ENCODE data around the gene SLC29A1.
A peak's percentile ranks its signal among the peaks of the same experiment; 100 is the strongest.

Gene SLC29A1

GRCh38 chr6:44232676-44233566, 9.5 kb downstream of the SLC29A1 start:
- no peak for DNase-seq (ENCODE audit: low read depth)

GRCh38 chr6:44233567-44234100, 10.2 kb downstream of the SLC29A1 start:
- H3K9ac ChIP-seq (ENCODE audit: low read length), result peak overlapping the region; percentile 81
- no peaks in the 10 kb centered on the region for H3K27me3 ChIP-seq (replicated peaks; ENCODE audit: control insufficient read depth, insufficient read depth, low read length)
- H3K36me3 ChIP-seq (ENCODE audit: control insufficient read depth, insufficient read depth, low read length, severe bottlenecking), result peaks cover 36% of the 10 kb centered on the region
- no peak for DNase-seq (ENCODE audit: low read depth)
- H3K9me3 ChIP-seq (ENCODE audit: control insufficient read depth, low read length), result no peaks in the 10 kb centered on the region
- H3K4me3 ChIP-seq (ENCODE audit: low read length), result peak overlapping the region; percentile 23
- peaks cover 75% of the 10 kb centered on the region for H3K4me1 ChIP-seq (ENCODE audit: control insufficient read depth, insufficient read depth, low read length)

More at GRCh38 chr6:44232676-44233566, 9.5 kb downstream of the SLC29A1 start:
- Histone ChIP-seq H3K27me3 (replicated peaks; ENCODE audit: control insufficient read depth, insufficient read depth, low read length) (no peaks in the 10 kb centered on the region), H3K4me3 (ENCODE audit: low read length) (no peak overlapping the region), H3K9me3 (ENCODE audit: control insufficient read depth, low read length) (no peaks in the 10 kb centered on the region), H3K9ac (ENCODE audit: low read length) (peak overlapping the region; percentile 81), H3K4me1 (ENCODE audit: control insufficient read depth, insufficient read depth, low read length) (peaks cover 75% of the 10 kb centered on the region), H3K36me3 (ENCODE audit: control insufficient read depth, insufficient read depth, low read length, severe bottlenecking) (peaks cover 36% of the 10 kb centered on the region)

- DNase-seq (ENCODE audit: low read depth), result peak; percentile 83
- H3K9me3 ChIP-seq (ENCODE audit: control insufficient read depth, low read length), result no peaks in the 10 kb centered on the region
- no peaks in the 10 kb centered on the region for H3K27me3 ChIP-seq (replicated peaks; ENCODE audit: control insufficient read depth, insufficient read depth, low read length)
- H3K4me1 ChIP-seq (ENCODE audit: control insufficient read depth, insufficient read depth, low read length), result peaks cover 68% of the 10 kb centered on the region
- H3K4me3 ChIP-seq (ENCODE audit: low read length), result no peak overlapping the region
- H3K36me3 ChIP-seq (ENCODE audit: control insufficient read depth, insufficient read depth, low read length, severe bottlenecking), result peaks cover 36% of the 10 kb centered on the region
- H3K9ac ChIP-seq (ENCODE audit: low read length), result peak overlapping the region; percentile 81
Measured at GRCh38 chr6:44234101-44235025, 11.0 kb downstream of the SLC29A1 start.

- no peaks in the 10 kb centered on the region for H3K27me3 ChIP-seq (replicated peaks; ENCODE audit: control insufficient read depth, insufficient read depth, low read length)
- H3K4me3 ChIP-seq (ENCODE audit: low read length), result no peak overlapping the region
- no peaks in the 10 kb centered on the region for H3K9me3 ChIP-seq (ENCODE audit: control insufficient read depth, low read length)
- DNase-seq (ENCODE audit: low read depth), result no peak
- H3K4me1 ChIP-seq (ENCODE audit: control insufficient read depth, insufficient read depth, low read length), result peaks cover 59% of the 10 kb centered on the region
- peaks cover 29% of the 10 kb centered on the region for H3K36me3 ChIP-seq (ENCODE audit: control insufficient read depth, insufficient read depth, low read length, severe bottlenecking)
- H3K9ac ChIP-seq (ENCODE audit: low read length), result peak overlapping the region; percentile 81
Measured at GRCh38 chr6:44235269-44235668, 11.9 kb downstream of the SLC29A1 start.

- no peak for DNase-seq (ENCODE audit: low read depth)
- H3K27me3 ChIP-seq (replicated peaks; ENCODE audit: control insufficient read depth, insufficient read depth, low read length), result no peaks in the 10 kb centered on the region
- no peak overlapping the region for H3K4me3 ChIP-seq (ENCODE audit: low read length)
- H3K4me1 ChIP-seq (ENCODE audit: control insufficient read depth, insufficient read depth, low read length), result peaks cover 58% of the 10 kb centered on the region
- H3K9me3 ChIP-seq (ENCODE audit: control insufficient read depth, low read length), result no peaks in the 10 kb centered on the region
- peak overlapping the region; percentile 21 for H3K9ac ChIP-seq (ENCODE audit: low read length)
- peaks cover 24% of the 10 kb centered on the region for H3K36me3 ChIP-seq (ENCODE audit: control insufficient read depth, insufficient read depth, low read length, severe bottlenecking)
Measured at GRCh38 chr6:44235891-44236516, 12.6 kb downstream of the SLC29A1 start.

- peak; percentile 95 for DNase-seq (ENCODE audit: low read depth)
- peak overlapping the region; percentile 68 for H3K9ac ChIP-seq (ENCODE audit: low read length)
- peaks cover 58% of the 10 kb centered on the region for H3K4me1 ChIP-seq (ENCODE audit: control insufficient read depth, insufficient read depth, low read length)
- H3K36me3 ChIP-seq (ENCODE audit: control insufficient read depth, insufficient read depth, low read length, severe bottlenecking), result peaks cover 17% of the 10 kb centered on the region
- no peaks in the 10 kb centered on the region for H3K9me3 ChIP-seq (ENCODE audit: control insufficient read depth, low read length)
- H3K4me3 ChIP-seq (ENCODE audit: low read length), result peak overlapping the region; percentile 79
- H3K27me3 ChIP-seq (replicated peaks; ENCODE audit: control insufficient read depth, insufficient read depth, low read length), result no peaks in the 10 kb centered on the region
Measured at GRCh38 chr6:44237021-44237812, 13.8 kb downstream of the SLC29A1 start.

GRCh38 chr6:44237813-44238433, 14.5 kb downstream of the SLC29A1 start:
- Histone ChIP-seq H3K27me3 (replicated peaks; ENCODE audit: control insufficient read depth, insufficient read depth, low read length) (no peaks in the 10 kb centered on the region), H3K9ac (ENCODE audit: low read length) (peak overlapping the region; percentile 68), H3K4me3 (ENCODE audit: low read length) (peak overlapping the region; percentile 79), H3K4me1 (ENCODE audit: control insufficient read depth, insufficient read depth, low read length) (peaks cover 56% of the 10 kb centered on the region), H3K36me3 (ENCODE audit: control insufficient read depth, insufficient read depth, low read length, severe bottlenecking) (peaks cover 10% of the 10 kb centered on the region), H3K9me3 (ENCODE audit: control insufficient read depth, low read length) (no peaks in the 10 kb centered on the region)
- DNase-seq (ENCODE audit: low read depth), result peak; percentile 94

- Histone ChIP-seq H3K4me3 (ENCODE audit: low read length) (no peak overlapping the region), H3K4me1 (ENCODE audit: control insufficient read depth, insufficient read depth, low read length) (peaks cover 47% of the 10 kb centered on the region), H3K27me3 (replicated peaks; ENCODE audit: control insufficient read depth, insufficient read depth, low read length) (no peaks in the 10 kb centered on the region), H3K9me3 (ENCODE audit: control insufficient read depth, low read length) (no peaks in the 10 kb centered on the region), H3K9ac (ENCODE audit: low read length) (no peak overlapping the region), H3K36me3 (ENCODE audit: control insufficient read depth, insufficient read depth, low read length, severe bottlenecking) (peaks cover 4% of the 10 kb centered on the region)
- DNase-seq (ENCODE audit: low read depth), result no peak
Measured at GRCh38 chr6:44238687-44239350, 15.4 kb downstream of the SLC29A1 start.

- peaks cover 12% of the 10 kb centered on the region for H3K4me1 ChIP-seq (ENCODE audit: control insufficient read depth, insufficient read depth, low read length)
- H3K36me3 ChIP-seq (ENCODE audit: control insufficient read depth, insufficient read depth, low read length, severe bottlenecking), result no peaks in the 10 kb centered on the region
- no peaks in the 10 kb centered on the region for H3K9me3 ChIP-seq (ENCODE audit: control insufficient read depth, low read length)
- no peak for DNase-seq (ENCODE audit: low read depth)
- no peaks in the 10 kb centered on the region for H3K27me3 ChIP-seq (replicated peaks; ENCODE audit: control insufficient read depth, insufficient read depth, low read length)
- no peak overlapping the region for H3K4me3 ChIP-seq (ENCODE audit: low read length)
- no peak overlapping the region for H3K9ac ChIP-seq (ENCODE audit: low read length)
Measured at GRCh38 chr6:44243345-44243744, 19.9 kb downstream of the SLC29A1 start.

All from adipocyte (in vitro differentiated cells).